GM21447 (cell line): ENCODE data around the gene FCAMR.

Source experiments
- ATAC-seq: cut with Tn5 transposase; IDR thresholded peaks from one replicate; pipeline ENCODE4 v1.9.1; 2021; ENCODE audit not compliant: unreplicated experiment

FCAMR gene

GRCh38 chr1:206960676-206961386 is 9.4 kb downstream of the FCAMR start:
- no peak for ATAC-seq

GRCh38 chr1:206958144-206958543 is 12.1 kb downstream of the FCAMR start:
- ATAC-seq, result no peak

DNA sequence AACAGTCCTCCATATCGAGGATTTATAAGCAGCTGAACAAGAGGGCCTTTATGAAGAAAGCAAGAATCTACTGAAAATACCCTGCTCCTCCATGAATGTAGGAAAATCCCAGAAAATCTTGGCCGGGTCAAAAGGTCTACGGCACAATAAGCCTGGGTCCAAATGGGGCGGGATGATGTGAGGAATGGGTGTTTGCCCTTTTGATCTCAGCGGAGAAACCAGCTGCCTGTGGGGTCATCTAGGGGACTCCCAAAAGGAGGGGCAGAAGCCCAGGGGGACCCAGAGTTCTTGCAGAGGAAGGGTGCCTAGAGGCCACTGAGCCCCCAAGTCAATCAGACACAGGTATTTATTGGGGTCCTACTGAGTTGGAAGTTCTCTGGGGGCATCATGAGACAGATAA is 12.6 kb downstream of the FCAMR start:
- no peak for ATAC-seq

DNA sequence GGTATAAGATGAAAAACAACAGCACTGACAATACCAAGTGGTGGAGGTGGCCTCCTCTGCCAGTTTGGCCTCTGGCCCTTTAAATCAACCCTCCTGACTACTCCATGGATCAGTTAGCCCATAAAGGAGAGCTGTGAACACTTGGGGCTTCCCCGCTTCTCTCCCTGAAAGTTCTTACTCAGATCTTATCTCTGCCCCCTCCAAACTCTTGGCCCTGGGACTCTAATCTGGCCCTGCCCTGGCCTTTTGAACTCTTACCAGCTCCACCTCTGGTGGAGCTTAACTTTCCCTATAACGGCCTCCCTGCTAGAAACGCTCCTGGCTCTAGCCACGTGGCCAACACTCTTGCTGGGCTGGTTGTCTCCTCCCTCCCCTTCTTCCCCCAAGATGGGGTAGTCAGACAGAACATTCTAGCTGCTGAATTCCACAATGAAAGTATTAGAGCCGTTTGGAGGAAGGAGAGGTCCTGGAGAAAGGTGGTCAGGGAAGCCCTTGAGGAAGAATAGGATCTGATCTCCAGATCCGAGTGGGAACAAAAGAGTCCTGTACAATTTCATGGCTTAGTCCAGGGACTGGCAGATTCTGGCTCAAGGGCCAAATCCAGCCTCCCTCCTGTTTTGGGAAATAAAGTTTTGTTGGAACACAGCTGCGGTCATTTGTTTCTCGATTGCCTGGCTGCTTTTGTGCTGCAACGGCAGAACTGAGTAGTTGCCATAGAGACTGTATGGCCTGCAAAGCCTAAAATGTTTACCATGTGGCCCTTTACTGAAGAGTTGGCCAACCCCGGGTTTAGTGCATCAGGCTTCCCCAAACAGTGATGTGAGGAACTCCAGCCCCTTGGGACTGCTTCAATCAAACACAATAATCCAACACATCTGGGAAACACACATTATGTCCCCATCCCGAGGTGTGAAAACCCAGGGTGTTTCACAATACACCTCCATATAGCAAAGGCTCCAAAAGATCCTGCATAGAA is 14.5 kb downstream of the FCAMR start:
- ATAC-seq, result peak; percentile 53

DNA sequence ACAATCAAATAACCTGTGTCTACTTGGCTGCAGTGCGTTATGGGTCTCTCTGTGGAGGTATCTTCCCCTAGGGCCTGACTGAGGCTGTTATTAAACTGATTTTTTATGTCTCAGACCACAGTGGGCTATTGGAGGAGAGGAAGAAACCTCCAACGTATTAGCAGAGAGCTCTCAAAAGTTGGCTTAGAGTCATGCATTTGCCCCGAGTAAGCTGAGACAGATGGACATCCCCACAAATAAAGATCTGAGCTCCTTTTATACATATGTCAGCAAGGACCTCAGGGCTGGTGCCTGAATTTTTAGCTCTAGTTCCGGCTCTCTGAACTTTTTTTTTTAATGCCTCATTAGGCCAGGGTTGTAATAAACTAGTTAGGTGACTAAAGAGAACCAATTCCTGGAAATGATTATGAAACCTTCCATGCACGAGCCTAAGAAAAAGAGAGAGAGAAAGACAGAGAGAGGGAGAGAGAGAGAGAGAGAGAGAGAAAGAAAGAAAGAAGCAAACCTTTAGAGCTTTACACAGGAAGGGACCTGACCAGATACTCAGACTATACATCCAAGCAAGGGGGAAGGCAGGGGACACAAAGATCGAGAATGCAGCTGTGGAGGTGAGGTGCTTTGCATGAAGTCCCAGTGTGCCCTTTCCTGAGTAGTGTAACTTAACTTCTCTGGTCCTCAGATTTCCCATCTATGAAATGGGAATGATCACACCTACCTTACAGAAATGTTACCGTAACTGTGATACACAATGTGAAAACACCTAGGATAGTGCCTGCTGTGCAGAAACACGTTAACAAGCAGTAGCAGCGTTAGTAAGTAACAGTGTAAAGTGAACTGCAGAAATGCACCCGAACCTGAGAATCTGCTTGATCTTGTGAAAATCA is 15.6 kb downstream of the FCAMR start:
- no peak for ATAC-seq

- ATAC-seq, result no peak
Measured at GRCh38 chr1:206953626-206954025, 16.6 kb downstream of the FCAMR start.

- no peak for ATAC-seq
Measured at GRCh38 chr1:206953126-206953525, 17.1 kb downstream of the FCAMR start.

- ATAC-seq, result no peak
Measured at GRCh38 chr1:206952171-206952570, 18.1 kb downstream of the FCAMR start.

GRCh38 chr1:206951318-206952100 is 18.8 kb downstream of the FCAMR start:
- peak; percentile 41 for ATAC-seq

- ATAC-seq, result no peak
Measured at GRCh38 chr1:206949641-206950040, 20.6 kb downstream of the FCAMR start.

GRCh38 chr1:206949208-206949607 is 21.1 kb downstream of the FCAMR start:
- no peak for ATAC-seq

- ATAC-seq, result no peak
Measured at GRCh38 chr1:206947255-206947654, 23.0 kb downstream of the FCAMR start.

DNA sequence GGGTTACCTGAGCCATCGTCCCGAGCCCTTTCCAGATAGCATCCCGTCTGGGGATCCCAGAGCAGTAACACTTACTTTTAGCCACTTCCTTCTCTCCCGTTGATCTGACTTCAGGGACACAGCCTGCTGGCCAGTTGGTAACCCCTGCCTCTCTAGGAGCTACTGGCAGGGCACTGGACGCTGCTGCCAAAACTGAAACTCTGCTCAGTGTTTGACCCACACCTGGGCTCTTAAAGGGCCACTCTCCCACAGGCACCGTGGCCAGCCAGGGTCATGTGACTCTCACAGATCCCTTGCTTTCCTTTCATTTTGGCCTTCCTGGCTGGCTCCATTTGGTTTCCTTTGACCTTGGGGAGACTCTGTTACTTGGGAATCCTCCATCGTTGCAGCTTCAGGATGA is 24.0 kb downstream of the FCAMR start, which contains the start of gene PIGR:
Gene PIGR (minus strand): TSS at position 206 of the 400 bp plus-strand sequence. CDS start 5,935 bp downstream, outside the sequence.
- ATAC-seq, result no peak

GRCh38 chr1:206945779-206946178 is 24.5 kb downstream of the FCAMR start:
- no peak for ATAC-seq

- no peak for ATAC-seq
Measured at GRCh38 chr1:206944703-206945102, 25.6 kb downstream of the FCAMR start.

- no peak for ATAC-seq
Measured at GRCh38 chr1:206941766-206942418, 28.4 kb downstream of the FCAMR start.

- no peak for ATAC-seq
Measured at GRCh38 chr1:206940588-206940936, 29.7 kb downstream of the FCAMR start.

DNA sequence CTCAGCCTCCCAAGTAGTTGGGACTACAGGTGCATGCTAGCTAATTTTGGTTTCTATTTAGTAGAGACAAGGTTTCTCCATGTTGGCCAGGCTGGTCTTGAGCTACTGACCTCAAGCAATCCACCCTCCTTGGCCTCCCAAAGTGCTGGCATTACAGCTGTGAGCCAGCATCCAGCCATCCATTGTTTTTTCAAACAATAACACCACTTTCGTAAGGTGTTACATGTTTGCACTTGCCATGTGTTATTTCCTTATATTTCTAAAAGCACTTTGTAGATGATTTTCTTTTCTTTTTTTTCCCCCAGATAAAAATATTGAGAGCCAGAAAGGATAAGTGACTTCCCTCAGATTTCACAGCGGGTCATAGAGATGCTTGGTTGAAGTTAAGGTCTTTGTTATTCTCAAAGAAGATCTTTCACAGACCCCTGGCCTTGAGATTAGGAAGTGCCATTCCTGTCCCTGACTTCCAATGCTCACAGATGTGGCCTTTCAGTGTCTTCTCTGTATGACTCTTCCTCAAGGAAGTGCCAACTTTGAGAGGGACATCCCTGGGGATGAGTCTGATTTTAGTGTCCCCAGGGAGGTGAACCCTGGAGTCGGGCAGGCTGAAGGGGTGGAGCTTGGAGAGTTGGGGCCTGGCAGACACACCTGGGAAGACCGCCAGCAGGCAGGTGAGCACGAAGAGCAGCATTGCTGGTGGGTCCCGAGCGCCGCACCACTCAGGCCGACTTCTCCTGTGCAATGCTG is 30.2 kb downstream of the FCAMR start:
- ATAC-seq, result no peak

GRCh38 chr1:206939131-206939530 is 31.1 kb downstream of the FCAMR start:
- no peak for ATAC-seq
